MM.1S (cell line): ENCODE data around the gene RNF123.
A peak's percentile ranks its signal among the peaks of the same experiment; 100 is the strongest.

ENCODE experiments used
- DNase-seq: peaks from one replicate; pipeline ENCODE4 v3.0.0-alpha.2; 2015
- H2AFZ ChIP-seq: fragments of 300-600 bp; sonication (generic); 2 replicates; pipeline ENCODE4 v1.6.0; 2016; ENCODE audit warnings: antibody characterized with exemption, low read length
- H3F3A ChIP-seq: fragments of 300-600 bp; sonication (generic); 2 replicates; pipeline ENCODE4 v1.6.1; 2016; ENCODE audit warnings: mild to moderate bottlenecking, antibody characterized with exemption, low read length, moderate library complexity, mixed read lengths; ENCODE audit not compliant: insufficient read depth
- H3K27ac ChIP-seq: fragments of 300-600 bp; sonication (generic); 2 replicates; pipeline ENCODE4 v1.5.1; 2016; ENCODE audit warnings: mild to moderate bottlenecking, low read length
- H3K27me3 ChIP-seq: fragments of 300-600 bp; sonication (generic); replicated peaks from 2 replicates; pipeline ENCODE4 v1.6.0; 2016; ENCODE audit warnings: low read length; ENCODE audit not compliant: insufficient read depth
- H3K36me3 ChIP-seq: fragments of 300-600 bp; sonication (generic); replicated peaks from 2 replicates; pipeline ENCODE4 v1.6.1; 2016; ENCODE audit warnings: mild to moderate bottlenecking, low read length, mixed read lengths; ENCODE audit not compliant: insufficient read depth
- H3K4me1 ChIP-seq: fragments of 300-600 bp; sonication (generic); 2 replicates; pipeline ENCODE4 v1.6.1; 2016; ENCODE audit warnings: low read length, mixed read lengths
- H3K4me2 ChIP-seq: fragments of 300-600 bp; sonication (generic); 2 replicates; pipeline ENCODE4 v1.6.0; 2016; ENCODE audit warnings: low read depth, low read length
- H3K4me3 ChIP-seq: fragments of 300-600 bp; sonication (generic); 2 replicates; pipeline ENCODE4 v1.5.1; 2016; ENCODE audit warnings: low read length, mixed read lengths
- H3K79me2 ChIP-seq: fragments of 300-600 bp; sonication (generic); 2 replicates; pipeline ENCODE4 v1.6.1; 2016; ENCODE audit warnings: mixed run types, low read length, mixed read lengths
- H3K9ac ChIP-seq: fragments of 300-600 bp; sonication (generic); 2 replicates; pipeline ENCODE4 v1.6.1; 2016; ENCODE audit warnings: low read length, mixed read lengths
- H3K9me2 ChIP-seq: fragments of 300-600 bp; sonication (generic); replicated peaks from 2 replicates; pipeline ENCODE4 v1.6.1; 2016; ENCODE audit warnings: mild to moderate bottlenecking, low read length, mixed read lengths; ENCODE audit not compliant: insufficient read depth
- H3K9me3 ChIP-seq: fragments of 300-600 bp; sonication (generic); replicated peaks from 2 replicates; pipeline ENCODE4 v1.6.1; 2016; ENCODE audit warnings: mild to moderate bottlenecking, low read length, mixed read lengths; ENCODE audit not compliant: insufficient read depth
- H4K20me1 ChIP-seq: fragments of 300-600 bp; sonication (generic); 2 replicates; pipeline ENCODE4 v1.6.1; 2016; ENCODE audit warnings: mild to moderate bottlenecking, low read length, moderate library complexity, mixed read lengths; ENCODE audit not compliant: insufficient read depth
- CTCF ChIP-seq: fragments of 300-600 bp; sonication (generic); IDR thresholded peaks from 2 replicates; pipeline ENCODE4 v1.5.1; 2016; ENCODE audit warnings: antibody characterized with exemption, low read length, mixed read lengths
- EZH2 ChIP-seq: fragments of 300-600 bp; sonication (generic); optimal IDR thresholded peaks from 2 replicates; pipeline ENCODE3; 2017; ENCODE audit warnings: low read depth, mild to moderate bottlenecking, antibody characterized with exemption, low read length, mixed read lengths
- EZH2phosphoT487 ChIP-seq: fragments of 300-600 bp; sonication (generic); IDR thresholded peaks from 2 replicates; pipeline ENCODE4 v1.6.1; 2018; ENCODE audit warnings: antibody characterized with exemption, low read length

The RNF123 gene

DNA sequence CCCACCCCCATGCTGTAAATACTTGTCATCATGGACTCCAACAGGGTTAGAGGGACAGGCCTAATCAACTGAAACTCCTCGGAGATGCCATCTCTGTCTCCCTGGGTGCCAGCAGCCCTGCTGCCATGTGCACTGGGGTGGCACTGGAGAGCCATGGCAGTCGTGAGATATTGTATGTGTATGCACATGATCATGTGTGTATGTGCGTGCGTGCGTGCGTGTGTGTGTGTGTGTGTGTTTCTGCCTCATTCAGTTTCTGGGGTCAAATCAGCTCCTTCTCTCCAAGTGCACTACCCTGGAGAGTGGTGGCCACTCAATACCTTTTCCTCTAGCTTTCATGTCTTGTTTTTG is 18.4 kb upstream of the RNF123 start:
- Histone ChIP-seq H2AFZ (no peak overlapping the region), H3K9ac (no peak overlapping the region), H3K9me2 (no peaks in the 10 kb centered on the region), H3K9me3 (no peaks in the 10 kb centered on the region), H3K4me1 (0 out of 2 replicates have a peak, but pooled peaks cover 3% of the 10 kb centered on the region), H3F3A (0 out of 2 replicates have a peak, but pooled peaks cover 10% of the 10 kb centered on the region), H4K20me1 (no peaks in the 10 kb centered on the region), H3K27ac (no peak overlapping the region), H3K36me3 (no peaks in the 10 kb centered on the region), H3K4me3 (no peak overlapping the region), H3K4me2 (no peak overlapping the region), H3K79me2 (peaks cover 23% of the 10 kb centered on the region), H3K27me3 (0 out of 2 replicates have a peak, but pooled peaks cover 3% of the 10 kb centered on the region)
- DNase-seq = no peak
- no peak for TF ChIP-seq CTCF
- TF ChIP-seq EZH2phosphoT487 = no peak
- TF ChIP-seq EZH2 = no peak

DNA sequence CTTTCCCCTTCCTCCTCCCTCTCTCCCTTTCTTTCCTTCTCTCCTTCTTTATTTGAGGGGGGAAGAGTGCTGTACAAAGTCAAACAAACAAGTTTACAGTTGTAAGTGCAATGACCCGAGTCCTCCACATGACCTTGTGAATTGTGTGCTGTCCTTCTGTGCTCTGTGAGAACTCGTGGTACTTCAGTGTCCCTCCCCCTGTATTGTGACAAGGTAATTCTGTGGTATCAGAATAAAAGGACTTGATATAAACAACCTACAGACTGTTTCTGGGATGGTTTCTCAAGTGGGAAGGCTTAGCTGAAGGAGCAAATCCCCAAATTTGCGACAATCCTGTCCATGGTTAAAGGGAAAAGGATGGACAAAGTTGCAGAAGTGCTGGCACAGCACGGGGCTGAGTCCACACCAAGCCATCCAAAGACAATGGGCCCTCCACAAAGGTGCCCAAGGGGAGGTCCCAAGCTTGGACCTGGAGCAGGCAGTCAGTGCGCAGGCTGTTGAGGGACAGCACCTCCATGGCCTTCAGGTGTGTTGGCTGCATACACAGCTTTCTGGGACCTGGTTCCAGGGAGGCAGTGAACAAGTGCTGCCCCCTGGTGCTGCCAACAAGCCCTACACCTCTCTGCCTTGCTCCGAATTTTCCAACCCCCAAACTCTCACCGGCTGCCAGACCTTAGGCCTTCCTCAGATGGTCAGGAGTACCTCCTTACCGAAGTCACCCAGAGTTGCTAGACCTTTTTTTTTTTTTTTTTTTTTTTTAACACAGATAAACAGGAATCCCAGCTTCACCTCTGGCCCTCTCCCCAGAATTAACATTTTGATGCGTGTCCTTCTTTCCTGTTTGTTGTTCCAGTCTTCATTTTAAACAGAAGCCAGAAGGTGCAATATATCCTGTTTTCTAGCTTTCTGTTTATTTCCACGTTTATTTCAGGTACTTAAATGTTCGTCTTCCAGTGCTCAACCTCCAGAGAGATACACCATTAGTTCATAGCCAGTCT is 17.8 kb upstream of the RNF123 start:
- Histone ChIP-seq H3K4me3 (no peak overlapping the region), H4K20me1 (no peaks in the 10 kb centered on the region), H3K79me2 (peaks cover 29% of the 10 kb centered on the region), H3K9me3 (no peaks in the 10 kb centered on the region), H3K27me3 (0 out of 2 replicates have a peak, but pooled peaks cover 3% of the 10 kb centered on the region), H3K9me2 (no peaks in the 10 kb centered on the region), H3K4me1 (0 out of 2 replicates have a peak, but pooled peaks cover 3% of the 10 kb centered on the region), H3K36me3 (no peaks in the 10 kb centered on the region), H3K4me2 (no peak overlapping the region), H2AFZ (no peak overlapping the region), H3K27ac (no peak overlapping the region), H3F3A (0 out of 2 replicates have a peak, but pooled peaks cover 10% of the 10 kb centered on the region), H3K9ac (no peak overlapping the region)
- TF ChIP-seq EZH2phosphoT487 (no peak), EZH2 (no peak), CTCF (peak; percentile 83)
- DNase-seq = peak; percentile 71

DNA sequence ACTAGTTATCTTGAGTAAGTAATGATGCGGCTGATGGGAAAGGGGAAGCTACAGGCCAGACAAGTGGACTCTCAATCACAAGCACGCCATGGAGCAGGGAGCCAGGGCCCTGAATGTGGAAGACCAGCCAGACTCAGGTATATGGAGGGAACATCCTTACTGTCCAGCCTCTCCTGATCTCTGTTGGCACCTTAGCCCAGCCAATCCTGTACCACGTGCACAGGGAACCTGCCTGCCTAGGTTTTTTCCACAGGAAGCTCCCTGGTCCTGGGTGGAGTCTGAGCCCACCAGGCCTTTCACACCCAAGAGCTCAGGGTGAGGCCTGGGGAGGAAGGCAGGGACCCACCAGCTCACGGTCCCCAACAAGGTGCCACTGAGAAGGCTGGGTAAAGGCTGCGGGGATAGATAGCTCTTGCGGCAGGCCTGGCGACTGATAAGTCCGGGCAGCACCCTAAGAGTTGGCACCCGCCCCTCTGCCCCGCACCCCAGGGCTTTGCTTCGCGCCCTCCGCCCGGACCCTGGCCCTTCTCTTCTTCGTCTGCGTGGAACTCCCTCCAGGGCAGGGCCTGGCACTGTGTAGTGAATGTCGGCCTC is 16.1 kb upstream of the RNF123 start:
- Histone ChIP-seq H3F3A (0 out of 2 replicates have a peak, but pooled peaks cover 10% of the 10 kb centered on the region), H3K79me2 (peaks cover 31% of the 10 kb centered on the region), H3K9ac (peak overlapping the region; percentile 89), H3K9me2 (no peaks in the 10 kb centered on the region), H3K9me3 (no peaks in the 10 kb centered on the region), H3K4me1 (0 out of 2 replicates have a peak, but pooled peaks cover 3% of the 10 kb centered on the region), H3K4me2 (peak overlapping the region; percentile 99), H3K27me3 (no peaks in the 10 kb centered on the region), H3K36me3 (no peaks in the 10 kb centered on the region), H4K20me1 (no peaks in the 10 kb centered on the region), H2AFZ (peak overlapping the region; percentile 81), H3K4me3 (peak overlapping the region; percentile 96), H3K27ac (peak overlapping the region; percentile 85)
- DNase-seq = peak; percentile 28
- TF ChIP-seq CTCF (no peak), EZH2phosphoT487 (no peak), EZH2 (no peak)
